ENCODE data around the gene SDK2.

The SDK2 gene

DNA sequence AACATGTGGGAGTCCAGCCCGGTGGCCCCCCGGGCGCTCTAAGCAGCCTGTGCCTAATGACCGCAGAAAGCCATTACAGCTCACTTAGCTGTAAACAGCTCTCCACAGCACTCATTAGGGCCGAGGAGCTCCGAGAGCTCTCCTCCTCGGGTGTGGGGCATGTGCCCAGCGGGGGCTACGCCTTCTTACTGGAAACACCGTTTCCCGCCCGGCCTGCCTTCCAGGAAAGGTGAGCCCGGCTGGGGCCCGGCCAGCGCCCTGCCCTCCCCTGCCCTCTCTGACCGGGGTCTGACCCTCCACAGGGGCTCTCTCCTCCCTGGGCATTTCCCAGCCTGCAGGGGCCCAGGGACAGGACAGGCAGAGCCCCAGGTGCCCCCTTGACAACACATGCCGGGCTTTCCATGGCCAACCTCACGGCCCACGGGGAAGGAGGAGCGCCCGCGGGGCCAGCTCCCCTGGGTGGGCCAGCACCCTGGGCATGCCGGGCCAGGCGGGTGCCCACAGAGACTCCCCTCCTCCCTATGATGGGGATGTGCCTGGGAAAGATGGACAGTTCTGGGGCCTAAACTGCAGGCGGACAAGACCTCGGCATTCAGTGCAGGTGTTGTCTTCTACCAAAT, 72.6 kb downstream of the SDK2 start:
- Histone ChIP-seq H3K14ac (ENCODE audit: low read length) (no peak overlapping the region), H2BK120ac (ENCODE audit: low read depth, low read length) (no peak overlapping the region), H2BK12ac (ENCODE audit: low read length) (no peak overlapping the region), H3K9me3 (replicated peaks in 1 of 2; ENCODE audit: control insufficient read depth in 2 of 2, insufficient read depth in 1 of 2, low read depth in 1 of 2, low read length in 2 of 2) (no peaks in the 10 kb centered on the region), H3K36me3 (replicated peaks in 1 of 2; ENCODE audit: control insufficient read depth in 2 of 2, insufficient read depth in 2 of 2, low read length in 2 of 2) (peaks cover 0 to 1% of the 10 kb centered on the region in 2 donors), H2AK5ac (ENCODE audit: low read depth, low read length) (no peak overlapping the region), H4K8ac (ENCODE audit: low read depth, low read length) (no peak overlapping the region), H2AFZ (ENCODE audit: low read length) (no peak overlapping the region), H3K9ac (ENCODE audit: low read depth, low read length, poor library complexity) (no peak overlapping the region), H3K4me1 (ENCODE audit: control insufficient read depth in 2 of 2, insufficient read depth in 1 of 2, low read depth in 1 of 2, low read length in 2 of 2) (peaks cover 10 to 28% of the 10 kb centered on the region in 2 donors), H4K91ac (ENCODE audit: low read depth, low read length, poor library complexity) (no peak overlapping the region), H2BK5ac (ENCODE audit: low read length) (peak overlapping the region; percentile 43), H3K18ac (ENCODE audit: low read length) (peak overlapping the region; percentile 42), H3K4ac (ENCODE audit: low read length) (no peak overlapping the region), H3K23ac (ENCODE audit: low read depth, low read length, poor library complexity) (no peak overlapping the region), H3K79me1 (ENCODE audit: low read depth, low read length) (peaks cover 14% of the 10 kb centered on the region), H3K27ac (replicated peaks; ENCODE audit: low read length) (no peak overlapping the region), H3K4me3 (ENCODE audit: low read length in 2 of 2) (no peak overlapping the region), H3K4me2 (ENCODE audit: insufficient read depth, low read length, poor library complexity, severe bottlenecking) (no peak overlapping the region), H3K27me3 (ENCODE audit: control insufficient read depth in 3 of 3, insufficient read depth in 3 of 3, low read depth in 1 of 3, low read length in 3 of 3) (no peaks in the 10 kb centered on the region), H2BK15ac (ENCODE audit: low read length) (no peak overlapping the region)
- no CpG with 5 or more reads among the region's 26 CpGs for WGBS, 2 donors (ENCODE audit: extremely low coverage in 2 of 2, insufficient read length in 2 of 2, insufficient replicate concordance in 1 of 2)
- no peak for DNase-seq (ENCODE audit: low spot score)

- Histone ChIP-seq H2BK12ac (ENCODE audit: low read length) (no peak overlapping the region), H2BK5ac (ENCODE audit: low read length) (no peak overlapping the region), H3K14ac (ENCODE audit: low read length) (no peak overlapping the region), H3K27ac (replicated peaks; ENCODE audit: low read length) (no peak overlapping the region), H2AFZ (ENCODE audit: low read length) (no peak overlapping the region), H3K27me3 (ENCODE audit: control insufficient read depth in 3 of 3, insufficient read depth in 3 of 3, low read depth in 1 of 3, low read length in 3 of 3) (no peaks in the 10 kb centered on the region), H2AK5ac (ENCODE audit: low read depth, low read length) (peak overlapping the region; percentile 57), H3K23ac (ENCODE audit: low read depth, low read length, poor library complexity) (no peak overlapping the region), H3K9ac (ENCODE audit: low read depth, low read length, poor library complexity) (no peak overlapping the region), H3K9me3 (replicated peaks in 1 of 2; ENCODE audit: control insufficient read depth in 2 of 2, insufficient read depth in 1 of 2, low read depth in 1 of 2, low read length in 2 of 2) (no peaks in the 10 kb centered on the region), H3K79me1 (ENCODE audit: low read depth, low read length) (peaks cover 10% of the 10 kb centered on the region), H2BK15ac (ENCODE audit: low read length) (no peak overlapping the region), H3K4ac (ENCODE audit: low read length) (no peak overlapping the region), H4K91ac (ENCODE audit: low read depth, low read length, poor library complexity) (no peak overlapping the region), H3K4me1 (ENCODE audit: control insufficient read depth in 2 of 2, insufficient read depth in 1 of 2, low read depth in 1 of 2, low read length in 2 of 2) (peaks cover 12 to 19% of the 10 kb centered on the region in 2 donors), H3K18ac (ENCODE audit: low read length) (peak overlapping the region; percentile 52), H4K8ac (ENCODE audit: low read depth, low read length) (no peak overlapping the region), H2BK120ac (ENCODE audit: low read depth, low read length) (no peak overlapping the region), H3K4me2 (ENCODE audit: insufficient read depth, low read length, poor library complexity, severe bottlenecking) (no peak overlapping the region), H3K4me3 (ENCODE audit: low read length in 2 of 2) (no peak overlapping the region), H3K36me3 (replicated peaks in 1 of 2; ENCODE audit: control insufficient read depth in 2 of 2, insufficient read depth in 2 of 2, low read length in 2 of 2) (peaks cover 0 to 1% of the 10 kb centered on the region in 2 donors)
- WGBS, 2 donors (ENCODE audit: extremely low coverage in 2 of 2, insufficient read length in 2 of 2, insufficient replicate concordance in 1 of 2), result no CpG with 5 or more reads among the region's 18 CpGs
- no peak for DNase-seq (ENCODE audit: low spot score)
Observed at GRCh38 chr17:73569762-73570319, 74.4 kb downstream of the SDK2 start.

DNA sequence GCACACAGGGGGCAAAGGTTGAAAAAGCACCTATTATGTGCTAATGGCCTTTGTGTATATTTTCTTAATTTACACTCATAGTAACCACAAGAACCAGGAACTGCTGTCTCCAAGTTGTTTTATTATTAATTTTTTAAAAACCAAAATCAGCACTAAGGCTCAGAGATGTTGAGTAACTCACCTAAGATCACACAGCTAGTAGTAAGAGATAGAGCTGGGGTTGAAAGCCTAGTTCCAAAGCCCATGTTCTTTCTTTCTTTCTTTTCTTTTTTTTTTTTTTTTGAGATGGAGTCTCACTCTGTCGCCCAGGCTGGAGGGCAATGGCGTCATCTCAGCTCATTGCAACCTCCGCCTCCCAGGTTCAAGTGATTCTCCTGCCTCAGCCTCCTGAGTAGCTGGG, 75.3 kb downstream of the SDK2 start:
- no peak overlapping the region for H2BK5ac ChIP-seq (ENCODE audit: low read length)
- H2BK120ac ChIP-seq (ENCODE audit: low read depth, low read length), result no peak overlapping the region
- no peak overlapping the region for H3K9ac ChIP-seq (ENCODE audit: low read depth, low read length, poor library complexity)
- peaks cover 0 to 1% of the 10 kb centered on the region in 2 donors for H3K36me3 ChIP-seq (replicated peaks in 1 of 2; ENCODE audit: control insufficient read depth in 2 of 2, insufficient read depth in 2 of 2, low read length in 2 of 2)
- H2AFZ ChIP-seq (ENCODE audit: low read length), result no peak overlapping the region
- no peak overlapping the region for H3K4me2 ChIP-seq (ENCODE audit: insufficient read depth, low read length, poor library complexity, severe bottlenecking)
- H3K4me3 ChIP-seq (ENCODE audit: low read length in 2 of 2), result no peak overlapping the region
- H3K4me1 ChIP-seq (ENCODE audit: control insufficient read depth in 2 of 2, insufficient read depth in 1 of 2, low read depth in 1 of 2, low read length in 2 of 2), result peaks cover 12 to 21% of the 10 kb centered on the region in 2 donors
- no peak overlapping the region for H2BK15ac ChIP-seq (ENCODE audit: low read length)
- no peaks in the 10 kb centered on the region for H3K9me3 ChIP-seq (replicated peaks in 1 of 2; ENCODE audit: control insufficient read depth in 2 of 2, insufficient read depth in 1 of 2, low read depth in 1 of 2, low read length in 2 of 2)
- no peak overlapping the region for H3K14ac ChIP-seq (ENCODE audit: low read length)
- H3K4ac ChIP-seq (ENCODE audit: low read length), result no peak overlapping the region
- no peak for DNase-seq (ENCODE audit: low spot score)
- H4K8ac ChIP-seq (ENCODE audit: low read depth, low read length), result no peak overlapping the region
- H3K18ac ChIP-seq (ENCODE audit: low read length), result no peak overlapping the region
- peaks cover 9% of the 10 kb centered on the region for H3K79me1 ChIP-seq (ENCODE audit: low read depth, low read length)
- no peaks in the 10 kb centered on the region for H3K27me3 ChIP-seq (ENCODE audit: control insufficient read depth in 3 of 3, insufficient read depth in 3 of 3, low read depth in 1 of 3, low read length in 3 of 3)
- WGBS, 2 donors (ENCODE audit: extremely low coverage in 2 of 2, insufficient read length in 2 of 2, insufficient replicate concordance in 1 of 2), result no CpG with 5 or more reads among the region's 3 CpGs
- H3K23ac ChIP-seq (ENCODE audit: low read depth, low read length, poor library complexity), result no peak overlapping the region
- H3K27ac ChIP-seq (replicated peaks; ENCODE audit: low read length), result no peak overlapping the region
- no peak overlapping the region for H2AK5ac ChIP-seq (ENCODE audit: low read depth, low read length)
- H4K91ac ChIP-seq (ENCODE audit: low read depth, low read length, poor library complexity), result no peak overlapping the region
- no peak overlapping the region for H2BK12ac ChIP-seq (ENCODE audit: low read length)

GRCh38 chr17:73566905-73567782, 77.1 kb downstream of the SDK2 start:
- H3K27ac ChIP-seq (replicated peaks; ENCODE audit: low read length), result peak overlapping the region; percentile 50
- no peak for DNase-seq (ENCODE audit: low spot score)
- peaks cover 12 to 26% of the 10 kb centered on the region in 2 donors for H3K4me1 ChIP-seq (ENCODE audit: control insufficient read depth in 2 of 2, insufficient read depth in 1 of 2, low read depth in 1 of 2, low read length in 2 of 2)

More at GRCh38 chr17:73566905-73567782, 77.1 kb downstream of the SDK2 start:
- no peak overlapping the region for H2BK15ac ChIP-seq (ENCODE audit: low read length)
- H3K23ac ChIP-seq (ENCODE audit: low read depth, low read length, poor library complexity), result no peak overlapping the region
- no peak overlapping the region for H2BK120ac ChIP-seq (ENCODE audit: low read depth, low read length)
- no CpG with 5 or more reads among the region's 11 CpGs for WGBS, 2 donors (ENCODE audit: extremely low coverage in 2 of 2, insufficient read length in 2 of 2, insufficient replicate concordance in 1 of 2)
- H2AFZ ChIP-seq (ENCODE audit: low read length), result peak overlapping the region; percentile 74
- H3K79me1 ChIP-seq (ENCODE audit: low read depth, low read length), result peaks cover 5% of the 10 kb centered on the region
- no peak overlapping the region for H4K91ac ChIP-seq (ENCODE audit: low read depth, low read length, poor library complexity)
- H4K8ac ChIP-seq (ENCODE audit: low read depth, low read length), result no peak overlapping the region
- peak overlapping the region; percentile 49 for H2AK5ac ChIP-seq (ENCODE audit: low read depth, low read length)
- H2BK5ac ChIP-seq (ENCODE audit: low read length), result no peak overlapping the region
- no peaks in the 10 kb centered on the region for H3K9me3 ChIP-seq (replicated peaks in 1 of 2; ENCODE audit: control insufficient read depth in 2 of 2, insufficient read depth in 1 of 2, low read depth in 1 of 2, low read length in 2 of 2)
- no peaks in the 10 kb centered on the region for H3K36me3 ChIP-seq (replicated peaks in 1 of 2; ENCODE audit: control insufficient read depth in 2 of 2, insufficient read depth in 2 of 2, low read length in 2 of 2)
- no peak overlapping the region for H3K4me2 ChIP-seq (ENCODE audit: insufficient read depth, low read length, poor library complexity, severe bottlenecking)
- H3K14ac ChIP-seq (ENCODE audit: low read length), result no peak overlapping the region
- no peak overlapping the region for H3K4me3 ChIP-seq (ENCODE audit: low read length in 2 of 2)
- no peak overlapping the region for H2BK12ac ChIP-seq (ENCODE audit: low read length)
- no peak overlapping the region for H3K4ac ChIP-seq (ENCODE audit: low read length)
- H3K18ac ChIP-seq (ENCODE audit: low read length), result peak overlapping the region; percentile 86
- no peaks in the 10 kb centered on the region for H3K27me3 ChIP-seq (ENCODE audit: control insufficient read depth in 3 of 3, insufficient read depth in 3 of 3, low read depth in 1 of 3, low read length in 3 of 3)
- H3K9ac ChIP-seq (ENCODE audit: low read depth, low read length, poor library complexity), result no peak overlapping the region

Measured in neuronal stem cell (in vitro differentiated cells).